H1 (cell line): Measurements from ENCODE around the gene IL36B. TPM values are rescaled to one million over a fixed set of nuclear protein-coding genes. Genes with fewer than 3 reads are reported as not detected.

ENCODE experiments used
- CTCF ChIA-PET: fragments of 300-600 bp; sonication (Branson Sonifier 250); formaldehyde crosslinking; loops from one replicate; lab custom pipeline; 2021; ENCODE audit not compliant: partially characterized antibody; lab: Charles Lee
- POLR2A ChIA-PET: fragments of 300-600 bp; sonication (Branson Sonifier 250); formaldehyde crosslinking; loops from one replicate; lab custom pipeline; 2021; ENCODE audit warnings: inconsistent platforms; ENCODE audit not compliant: partially characterized antibody; lab: Charles Lee
- DNase-seq, 2 experiments: peaks; one replicate each; pipeline versions ENCODE4 v3.0.0 to v3.0.0-alpha.2; 2010 to 2022; ENCODE audit warnings: low spot score in 2 of 2, low read depth in 1 of 2, mixed read lengths in 1 of 2
- FAIRE-seq: peaks from 2 replicates; lab custom pipeline; 2011; peaks lifted over from hg19 to GRCh38; lab: Jason Lieb, UNC
- H2AFZ ChIP-seq: 2 replicates; pipeline ENCODE4 v1.8.1; 2012; ENCODE audit warnings: low read length, inconsistent platforms
- H2AK5ac ChIP-seq: 2 replicates; pipeline ENCODE4 v1.6.1; 2013; ENCODE audit warnings: low read depth, low read length
- H2BK120ac ChIP-seq: replicated peaks from 2 replicates; pipeline ENCODE3; 2013; ENCODE audit warnings: low read depth, low read length, inconsistent platforms
- H2BK12ac ChIP-seq: 2 replicates; pipeline ENCODE4 v1.6.1; 2013; ENCODE audit warnings: low read depth, low read length
- H2BK15ac ChIP-seq: 2 replicates; pipeline ENCODE4 v1.6.1; 2013; ENCODE audit warnings: low read length
- H2BK20ac ChIP-seq: 2 replicates; pipeline ENCODE4 v1.6.1; 2013; ENCODE audit warnings: low read length
- H2BK5ac ChIP-seq: 2 replicates; pipeline ENCODE4 v1.6.1; 2013; ENCODE audit warnings: low read depth, low read length
- H3K14ac ChIP-seq: 2 replicates; pipeline ENCODE4 v1.6.1; 2013; ENCODE audit warnings: inconsistent platforms; ENCODE audit not compliant: insufficient read length
- H3K18ac ChIP-seq: 2 replicates; pipeline ENCODE4 v1.6.1; 2013; ENCODE audit warnings: low read length; ENCODE audit errors: extremely low read depth
- H3K23ac ChIP-seq: 2 replicates; pipeline ENCODE4 v1.6.1; 2013; ENCODE audit warnings: inconsistent platforms; ENCODE audit not compliant: insufficient read length
- H3K23me2 ChIP-seq: 2 replicates; pipeline ENCODE4 v1.6.1; 2013; ENCODE audit warnings: low read depth, low read length
- H3K27ac ChIP-seq: 2 replicates; pipeline ENCODE4 v1.6.1; 2011; ENCODE audit warnings: low read depth, low read length, inconsistent platforms
- H3K27me3 ChIP-seq, 4 experiments: replicated peaks in 1 of 4; 1 replicate in 1 of 4; 2 replicates in 3 of 4; pipeline versions ENCODE4 v1.6.1 to v1.8.1; 2011 to 2013; ENCODE audit warnings: low read length in 3 of 4, mild to moderate bottlenecking in 3 of 4, inconsistent platforms in 2 of 4, mixed read lengths in 2 of 4, moderate library complexity in 1 of 4; ENCODE audit not compliant: control insufficient read depth in 3 of 4, insufficient read depth in 3 of 4; ENCODE audit errors: extremely low read depth in 1 of 4
- H3K36me3 ChIP-seq, 4 experiments: 2 replicates each; pipeline versions ENCODE4 v1.6.1 to v1.8.1; 2011 to 2013; ENCODE audit warnings: mild to moderate bottlenecking in 4 of 4, low read length in 3 of 4, moderate library complexity in 2 of 4, control low read depth in 1 of 4, inconsistent platforms in 1 of 4; ENCODE audit not compliant: insufficient read depth in 4 of 4, control insufficient read depth in 2 of 4
- H3K4ac ChIP-seq: replicated peaks from 2 replicates; pipeline ENCODE3; 2013; ENCODE audit warnings: low read length, low read depth, mixed read lengths, inconsistent platforms; ENCODE audit not compliant: insufficient read length
- H3K4me1 ChIP-seq, 4 experiments: replicated peaks in 1 of 4; 1 replicate in 1 of 4; 2 replicates in 3 of 4; pipeline versions ENCODE4 v1.6.1 to v1.8.1; 2011 to 2013; ENCODE audit warnings: low read length in 3 of 4, inconsistent platforms in 2 of 4, mixed read lengths in 1 of 4; ENCODE audit not compliant: insufficient read depth in 4 of 4, control insufficient read depth in 3 of 4
- H3K4me2 ChIP-seq, 2 experiments: 2 replicates each; pipeline versions ENCODE4 v1.6.1 to v1.8.1; 2011 to 2013; ENCODE audit warnings: low read depth in 2 of 2, low read length in 2 of 2, control low read depth in 1 of 2, inconsistent platforms in 1 of 2, mild to moderate bottlenecking in 1 of 2; ENCODE audit not compliant: insufficient read depth in 1 of 2
- H3K4me3 ChIP-seq, 4 experiments: fragments of 200-600, 300-600 bp in 1 of 4; sonication (generic), shearing (Covaris generic), sonication (Bioruptor Twin) in 1 of 4; 2 replicates each; pipeline versions ENCODE4 v1.5.1 to v1.8.1; 2011 to 2016; ENCODE audit warnings: low read length in 4 of 4, low read depth in 3 of 4, control low read depth in 2 of 4, inconsistent platforms in 2 of 4, mild to moderate bottlenecking in 2 of 4, mixed read lengths in 1 of 4, moderate library complexity in 1 of 4; ENCODE audit not compliant: insufficient read depth in 2 of 4; ENCODE audit errors: extremely low read depth in 1 of 4
- H3K56ac ChIP-seq: replicated peaks from 2 replicates; pipeline ENCODE3; 2013; ENCODE audit warnings: low read depth, mild to moderate bottlenecking, mixed read lengths, low read length, inconsistent platforms; ENCODE audit not compliant: insufficient read length
- H3K79me1 ChIP-seq: 2 replicates; pipeline ENCODE4 v1.6.1; 2013; ENCODE audit warnings: low read depth, low read length, control low read depth
- H3K79me2 ChIP-seq, 2 experiments: 2 replicates each; pipeline versions ENCODE4 v1.6.1 to v1.8.1; 2012 to 2013; ENCODE audit warnings: low read length in 2 of 2, mild to moderate bottlenecking in 2 of 2, inconsistent platforms in 1 of 2; ENCODE audit not compliant: insufficient read depth in 2 of 2, control insufficient read depth in 1 of 2
- H3K9ac ChIP-seq, 4 experiments: replicated peaks in 1 of 4; 1 replicate in 1 of 4; 2 replicates in 3 of 4; pipeline versions ENCODE4 v1.6.1 to v1.8.1; 2011 to 2013; ENCODE audit warnings: low read depth in 3 of 4, low read length in 3 of 4, control low read depth in 2 of 4, mild to moderate bottlenecking in 2 of 4, moderate library complexity in 2 of 4, inconsistent platforms in 1 of 4; ENCODE audit errors: extremely low read depth in 1 of 4
- H3K9me3 ChIP-seq, 2 experiments: 2 replicates each; pipeline versions ENCODE4 v1.6.1 to v1.8.1; 2012 to 2013; ENCODE audit warnings: mild to moderate bottlenecking in 2 of 2, moderate library complexity in 2 of 2, control low read depth in 1 of 2, inconsistent platforms in 1 of 2, low read depth in 1 of 2, low read length in 1 of 2, mixed read lengths in 1 of 2; ENCODE audit not compliant: insufficient read depth in 2 of 2
- H4K20me1 ChIP-seq, 2 experiments: replicated peaks in 1 of 2; 2 replicates each; pipeline versions ENCODE3 to v1.8.1; 2011 to 2013; ENCODE audit warnings: inconsistent platforms in 2 of 2, low read length in 2 of 2, mild to moderate bottlenecking in 1 of 2; ENCODE audit not compliant: insufficient read depth in 2 of 2, control insufficient read depth in 1 of 2
- H4K5ac ChIP-seq: 2 replicates; pipeline ENCODE4 v1.6.1; 2013; ENCODE audit warnings: low read length, low read depth, mixed read lengths, inconsistent platforms; ENCODE audit not compliant: insufficient read length
- H4K8ac ChIP-seq: 2 replicates; pipeline ENCODE4 v1.8.0; 2013; ENCODE audit warnings: mild to moderate bottlenecking, moderate library complexity, low read length, inconsistent platforms; ENCODE audit not compliant: insufficient read depth; ENCODE audit errors: extremely low read depth
- H4K91ac ChIP-seq: replicated peaks from 2 replicates; pipeline ENCODE3; 2013; ENCODE audit warnings: low read length, mixed read lengths, inconsistent platforms; ENCODE audit not compliant: insufficient read length
- CBX5 ChIP-seq: fragments of 300-800, 300-1000 bp; sonication (generic); IDR thresholded peaks from 2 replicates; pipeline ENCODE4 v1.7.1; 2016; ENCODE audit warnings: antibody characterized with exemption, low read length, low read depth
- E2F6 ChIP-seq: IDR thresholded peaks from 2 replicates; pipeline ENCODE4 v1.6.1; 2012; ENCODE audit warnings: inconsistent platforms
- JUND ChIP-seq: IDR thresholded peaks from 2 replicates; pipeline ENCODE4 v1.6.1; 2011; ENCODE audit warnings: mild to moderate bottlenecking, improper control_type of control experiment, low read length
- KDM4A ChIP-seq: IDR thresholded peaks from one replicate; pipeline ENCODE4 v1.7.1; 2012; ENCODE audit warnings: low read depth, mild to moderate bottlenecking, moderate library complexity, low read length, inconsistent platforms; ENCODE audit not compliant: severe bottlenecking
- MAFK ChIP-seq: IDR thresholded peaks from 2 replicates; pipeline ENCODE4 v1.6.1; 2012; ENCODE audit warnings: low read depth, mild to moderate bottlenecking, improper control_type of control experiment, low read length
- NANOG ChIP-seq: IDR thresholded peaks from 2 replicates; pipeline ENCODE4 v1.6.1; 2011; ENCODE audit warnings: low read length, low read depth, mild to moderate bottlenecking, inconsistent platforms; ENCODE audit not compliant: insufficient read depth, poor library complexity, severe bottlenecking
- RAD21 ChIP-seq, 2 experiments: IDR thresholded peaks in 1 of 2; conservative IDR thresholded peaks in 1 of 2; 2 replicates each; pipeline ENCODE4 v1.6.1; 2011; ENCODE audit warnings: low read depth in 2 of 2, low read length in 2 of 2, improper control_type of control experiment in 1 of 2, inconsistent platforms in 1 of 2, mild to moderate bottlenecking in 1 of 2, moderate library complexity in 1 of 2
- SP2 ChIP-seq: IDR thresholded peaks from 2 replicates; pipeline ENCODE4 v1.6.1; 2012; ENCODE audit warnings: mild to moderate bottlenecking, low read length, inconsistent platforms
- SP4 ChIP-seq: IDR thresholded peaks from 2 replicates; pipeline ENCODE4 v1.6.1; 2012; ENCODE audit warnings: low read length, inconsistent platforms
- SUZ12 ChIP-seq: fragments of 200-600 bp; sonication (generic); IDR thresholded peaks from 2 replicates; pipeline ENCODE4 v1.6.1; 2012; ENCODE audit warnings: mild to moderate bottlenecking, inconsistent platforms, low read length, moderate library complexity, mixed read lengths
- TAF1 ChIP-seq: IDR thresholded peaks from 2 replicates; pipeline ENCODE4 v1.6.1; 2011; ENCODE audit warnings: mild to moderate bottlenecking, low read depth, low read length
- TAF7 ChIP-seq: optimal IDR thresholded peaks from 2 replicates; pipeline ENCODE3; 2011; ENCODE audit warnings: low read depth, mild to moderate bottlenecking, inconsistent platforms, low read length, moderate library complexity, borderline replicate concordance
- TEAD4 ChIP-seq: IDR thresholded peaks from 2 replicates; pipeline ENCODE4 v1.6.1; 2012; ENCODE audit warnings: low read depth, low read length, inconsistent platforms, mixed read lengths
- WGBS, 2 experiments: shearing (Covaris generic) in 1 of 2; methylation state at CpG; one replicate each; pipeline versions ENCODE4 v1.1.6 to v1.1.7; 2013 to 2015; ENCODE audit warnings: low lambda C conversion rate in 2 of 2, mixed read lengths in 2 of 2, inconsistent platforms in 1 of 2, low coverage in 1 of 2, missing lambda C conversion rate in 1 of 2; ENCODE audit not compliant: insufficient replicate concordance in 2 of 2, insufficient coverage in 1 of 2, insufficient read length in 1 of 2; ENCODE audit errors: extremely low coverage in 1 of 2, missing lambda C conversion rate in 1 of 2; 5-methylcytosine and 5-hydroxymethylcytosine counted together
- polyA plus RNA-seq, 7 experiments: library from polyadenylated mRNA; depleted of rRNA in 3 of 7; stranded (reverse) in 5 of 7; unstranded in 2 of 7; fragments of >200 nt in 5 of 7; fragments of 200-250 nt in 2 of 7; gene quantifications; 1 replicate in 5 of 7; 2 replicates in 1 of 7; 4 replicates in 1 of 7; pipeline versions ENCODE4 v1.2.1 to v1.2.3, GENCODE V29; 2011 to 2013; ENCODE audit warnings: missing spikeins in 2 of 7, mixed read lengths in 2 of 7
- total RNA-seq: library from RNA; stranded (reverse); fragmentation: NEBNext Ultra II Directional; extraction: Animal tissue kit (Norgen Biotek cat#: 25700); gene quantifications from 2 replicates; pipeline ENCODE4 v1.2.1, GENCODE V29; 2021

The IL36B gene
- total and polyA plus RNA-seq, 2 of the 8 experiments (the other 6 are each of a cell fraction or from before 2014, with no cell fraction given), result not detected

- Histone ChIP-seq H3K23ac (no peak overlapping the region), H4K5ac (no peak overlapping the region), H4K91ac (no peak overlapping the region), H2BK20ac (no peak overlapping the region), H2BK12ac (no peak overlapping the region), H3K36me3 (no peaks in the 10 kb centered on the region), H3K79me1 (no peaks in the 10 kb centered on the region), H3K27ac (no peak overlapping the region), H3K79me2 (no peaks in the 10 kb centered on the region), H3K4ac (no peak overlapping the region), H3K27me3 (no peaks in the 10 kb centered on the region; a peak in 1 of 7 replicates), H3K9ac (no peak overlapping the region), H2BK5ac (no peak overlapping the region), H3K18ac (no peak overlapping the region), H3K4me3 (no peak overlapping the region), H3K9me3 (peaks cover 2 to 5% of the 10 kb centered on the region in 2 experiments; a peak in 1 of 4 replicates), H3K14ac (no peak overlapping the region), H3K56ac (no peak overlapping the region), H4K20me1 (no peaks in the 10 kb centered on the region), H3K4me2 (no peak overlapping the region), H4K8ac (no peak overlapping the region), H3K23me2 (no peaks in the 10 kb centered on the region), H3K4me1 (no peaks in the 10 kb centered on the region), H2AK5ac (no peak overlapping the region), H2AFZ (no peak overlapping the region), H2BK15ac (no peak overlapping the region), H2BK120ac (no peak overlapping the region)
- WGBS, 2 experiments, result 82% methylated on average over 3 of the region's 3 CpGs; no CpG with 5 or more reads in 1 of the 2 experiments
- CTCF ChIA-PET, result no interaction called here
- no peak for FAIRE-seq
- DNase-seq, result no peak
- TF ChIP-seq SP2, result no peak
- TF ChIP-seq TAF1, result no peak
- TF ChIP-seq RAD21 (IDR thresholded peaks at IDR 0.05 in 1 of 2, conservative IDR thresholded peaks at IDR 0.05 in 1 of 2; ENCODE audit: low read depth in 2 of 2, low read length in 2 of 2), result no peak
- no peak for TF ChIP-seq TEAD4
- TF ChIP-seq SP4, result no peak
- no peak for TF ChIP-seq TAF7
- no peak for TF ChIP-seq CBX5
- no peak for TF ChIP-seq E2F6
- TF ChIP-seq KDM4A, result no peak
- TF ChIP-seq JUND, result no peak
- TF ChIP-seq SUZ12, result no peak
- no peak for TF ChIP-seq MAFK
- TF ChIP-seq NANOG, result no peak
- POLR2A ChIA-PET, result no interaction called here
Observed at GRCh38 chr2:112989611-112990010, 63.1 kb downstream of the IL36B start.
